ENCODE data around the gene LANCL2.
A peak's percentile ranks its signal among the peaks of the same experiment; 100 is the strongest.
"Not testable (repeated sequence)": the region's sequence is repeated elsewhere in the genome, so short reads cannot be mapped to it uniquely, and the experiment has no call there.

The LANCL2 gene

DNA sequence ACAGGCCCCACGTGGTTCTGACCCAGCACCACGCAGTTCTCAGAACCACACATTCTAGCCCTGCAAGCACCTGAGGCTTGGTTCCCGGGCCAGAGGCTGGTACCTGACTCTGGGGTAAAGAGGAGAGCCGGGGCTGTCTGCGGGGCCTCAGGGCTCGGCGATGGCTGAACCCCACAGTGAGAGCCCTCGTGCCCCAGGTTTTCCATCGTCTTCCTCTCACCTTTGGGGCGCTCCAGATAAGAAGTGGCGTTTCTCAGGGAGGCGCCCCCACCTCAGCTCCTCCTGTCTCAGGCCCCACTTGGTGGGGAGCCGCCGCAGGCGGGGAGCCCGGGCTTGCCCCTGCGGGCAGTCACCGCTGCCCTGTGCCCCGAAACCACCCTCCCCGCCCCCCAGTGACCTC lies 2.2 kb upstream of the LANCL2 start:
- no peak for DNase-seq

DNA sequence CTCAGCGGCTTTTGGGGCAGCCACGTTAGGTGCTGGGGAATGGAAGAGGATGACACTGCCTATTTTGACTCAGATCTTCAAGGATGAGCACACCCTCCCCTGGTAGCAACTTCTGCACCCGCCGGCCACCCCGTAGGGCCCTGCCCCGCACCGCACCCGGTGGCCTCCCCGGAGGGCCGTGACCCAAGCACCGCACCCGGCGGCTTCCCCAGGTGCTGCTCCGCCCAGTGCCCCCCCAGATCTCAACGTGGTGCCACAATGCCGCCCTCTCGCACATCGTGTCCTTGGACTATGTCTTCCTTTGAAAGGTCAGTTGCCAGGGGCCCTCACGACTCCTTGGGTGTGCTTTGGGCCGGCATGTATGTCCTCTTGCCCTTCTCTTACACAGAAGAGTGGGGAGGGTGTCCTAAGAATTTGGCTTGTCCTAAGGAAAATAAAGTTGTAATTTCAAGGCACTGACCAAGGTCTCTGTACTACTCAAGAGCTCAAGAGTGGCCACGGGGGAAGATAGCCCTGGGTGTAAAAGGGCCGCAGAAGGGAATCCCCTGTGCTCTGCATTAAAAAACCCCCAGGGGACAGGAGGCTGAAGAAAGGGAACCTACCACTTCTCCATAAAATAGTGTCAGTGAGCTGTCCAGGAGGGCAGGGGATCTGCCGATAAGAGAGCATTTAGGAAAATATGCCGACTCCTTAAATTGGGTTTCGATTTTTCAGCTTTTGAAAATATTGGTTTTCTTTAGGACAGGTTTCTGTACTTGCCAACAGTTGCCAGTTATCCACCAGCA lies 1.6 kb upstream of the LANCL2 start:
- no peak for DNase-seq

DNA sequence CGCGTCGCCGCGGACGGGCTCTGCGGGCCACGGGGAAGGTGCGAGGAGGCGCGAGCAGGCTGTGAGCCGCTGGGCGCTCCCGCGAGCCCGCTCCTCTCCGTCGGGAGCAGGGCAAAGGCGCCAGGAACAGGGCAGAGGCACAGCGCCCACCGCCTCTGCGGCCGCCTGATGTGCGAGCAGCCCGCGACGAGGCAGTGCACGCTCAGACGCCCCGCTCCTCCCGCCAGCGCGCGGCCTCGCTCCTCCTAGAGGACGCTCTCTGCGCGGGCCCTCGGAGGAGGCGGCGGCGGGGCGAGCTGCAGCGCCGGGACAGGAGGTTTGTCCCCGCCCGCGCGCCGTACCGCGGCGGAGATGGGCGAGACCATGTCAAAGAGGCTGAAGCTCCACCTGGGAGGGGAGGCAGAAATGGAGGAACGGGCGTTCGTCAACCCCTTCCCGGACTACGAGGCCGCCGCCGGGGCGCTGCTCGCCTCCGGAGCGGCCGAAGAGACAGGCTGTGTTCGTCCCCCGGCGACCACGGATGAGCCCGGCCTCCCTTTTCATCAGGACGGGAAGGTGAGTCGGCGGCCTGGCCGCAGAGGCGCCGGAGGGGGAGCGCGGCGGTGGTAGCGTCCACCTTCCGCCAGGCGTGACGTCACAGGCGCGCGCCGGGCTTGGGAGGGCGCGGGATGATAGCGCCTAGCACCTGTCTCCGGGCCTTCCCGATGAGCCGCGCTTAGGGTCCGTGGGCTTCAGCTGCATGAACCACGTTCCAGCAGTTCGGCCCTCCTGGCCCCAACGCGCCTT lies 731 bp downstream of the LANCL2 start:
- DNase-seq: peak; percentile 93

DNA sequence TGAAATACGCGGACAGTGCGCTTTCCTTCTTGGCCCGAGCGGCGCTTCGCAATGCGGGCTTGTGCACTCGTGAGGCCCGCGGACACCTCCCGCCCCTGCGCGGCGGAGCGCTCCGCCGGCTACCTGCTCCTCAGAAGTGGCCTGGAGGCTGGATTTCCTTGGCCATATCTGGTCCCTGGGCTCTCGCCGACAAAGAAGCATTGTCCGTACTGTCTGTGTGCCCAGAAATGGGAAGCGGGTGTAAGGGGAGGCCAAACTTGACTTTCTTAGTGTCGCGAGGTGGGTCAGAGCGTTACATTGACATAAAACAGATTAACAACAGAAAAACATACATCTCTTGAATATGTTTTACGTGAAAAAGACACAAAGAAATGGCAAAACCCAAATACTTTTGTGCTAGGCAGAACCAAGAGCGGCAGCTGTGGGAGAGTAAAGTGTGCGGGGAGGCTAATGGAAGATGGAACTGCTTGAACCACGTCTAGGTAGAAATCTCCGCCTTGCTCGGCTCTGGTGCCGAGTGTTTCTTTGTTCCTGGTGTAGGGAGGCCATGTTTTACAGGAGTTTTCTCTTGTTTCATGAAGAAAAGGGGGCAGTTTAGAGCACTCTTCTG lies 1.4 kb downstream of the LANCL2 start:
- DNase-seq: no peak

DNA sequence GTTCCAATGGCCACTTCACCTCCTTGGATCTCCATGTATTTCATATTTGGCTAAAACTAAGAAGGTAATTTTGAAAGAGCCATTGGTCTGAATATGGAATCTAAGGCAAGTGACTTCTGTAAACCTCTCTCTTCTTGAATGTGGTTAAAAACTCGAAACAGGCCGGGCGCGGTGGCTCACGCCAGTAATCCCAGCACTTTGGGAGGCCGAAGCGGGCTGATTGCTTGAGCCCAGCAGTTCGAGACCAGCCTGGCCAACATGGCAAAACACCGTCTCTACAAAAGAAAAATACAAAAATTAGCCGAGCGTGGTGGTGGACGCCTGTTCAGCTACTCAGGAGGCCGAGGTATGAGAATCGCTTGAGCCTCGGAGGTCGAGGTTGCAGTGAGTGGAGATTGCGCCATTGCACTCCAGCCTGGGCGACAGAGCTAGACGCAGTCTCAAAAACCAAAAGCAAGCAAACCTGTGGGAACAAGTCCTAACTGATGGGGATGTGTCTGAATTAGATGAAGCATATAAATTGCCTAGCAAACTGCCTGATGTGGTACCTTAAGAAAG lies 2.2 kb downstream of the LANCL2 start:
- no peak for DNase-seq

DNA sequence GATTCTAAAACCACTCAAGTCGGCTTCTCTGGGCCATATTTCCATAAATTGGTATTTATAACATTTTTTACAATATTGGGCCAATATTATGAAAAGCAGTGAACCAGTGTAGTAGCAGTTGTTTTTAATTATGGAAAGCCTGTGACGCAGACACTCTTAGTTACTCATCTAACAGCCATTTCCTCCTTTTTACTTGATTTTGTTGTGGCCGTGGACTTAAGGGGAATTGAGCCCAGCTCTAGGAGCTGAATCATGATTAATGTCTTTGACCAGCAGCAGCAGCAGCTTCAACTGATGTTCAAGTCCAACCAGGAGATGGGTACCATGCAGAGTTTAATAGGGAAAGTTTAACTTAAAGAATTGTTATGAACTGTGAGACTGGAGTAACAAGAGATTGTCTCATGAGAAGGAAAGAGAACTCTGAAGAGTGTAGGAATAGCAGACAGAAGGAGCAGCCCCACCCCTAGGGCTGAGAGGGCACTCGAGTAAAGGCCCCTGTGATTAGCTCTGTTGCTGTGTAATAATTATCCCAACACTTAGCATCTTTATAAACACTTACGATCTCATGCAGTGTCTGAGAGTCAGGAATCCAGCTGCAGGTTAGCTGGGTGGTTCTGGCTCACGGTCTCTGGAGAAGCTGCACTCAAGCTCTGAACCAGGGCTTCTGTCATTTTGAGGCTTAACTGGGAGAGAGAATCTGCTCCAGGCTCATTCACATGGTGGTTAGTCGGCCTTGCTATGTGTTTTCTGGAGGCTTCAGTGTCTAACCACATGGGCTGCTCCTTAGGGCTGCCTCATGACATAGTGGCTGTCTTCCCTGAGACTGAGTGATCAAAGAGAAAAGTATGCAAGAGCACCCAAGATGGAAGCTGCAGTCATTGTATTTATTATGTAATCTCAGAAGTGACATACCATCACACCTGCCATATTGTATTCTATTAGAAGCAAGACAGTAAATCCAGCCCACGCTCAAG lies 4.6 kb downstream of the LANCL2 start:
- DNase-seq: no peak

DNA sequence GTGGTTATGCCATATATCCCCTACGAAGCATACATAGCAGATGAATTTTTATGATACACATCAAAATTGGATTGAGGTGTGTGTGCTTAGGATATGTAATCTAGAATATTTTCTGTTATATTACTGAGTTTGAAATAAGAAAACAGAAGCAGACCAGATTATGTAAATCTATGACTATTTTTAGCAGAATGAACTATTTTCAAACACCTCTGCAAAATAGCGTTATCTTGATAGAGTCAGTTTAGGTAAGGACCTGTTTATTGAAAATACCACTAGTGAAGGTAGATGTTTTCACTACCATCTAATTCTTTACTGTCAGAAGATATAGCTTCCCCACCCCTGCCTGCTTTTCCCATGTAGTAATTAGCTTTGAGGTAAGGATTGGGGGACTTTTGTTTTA lies 9.1 kb downstream of the LANCL2 start:
- no peak for DNase-seq

DNA sequence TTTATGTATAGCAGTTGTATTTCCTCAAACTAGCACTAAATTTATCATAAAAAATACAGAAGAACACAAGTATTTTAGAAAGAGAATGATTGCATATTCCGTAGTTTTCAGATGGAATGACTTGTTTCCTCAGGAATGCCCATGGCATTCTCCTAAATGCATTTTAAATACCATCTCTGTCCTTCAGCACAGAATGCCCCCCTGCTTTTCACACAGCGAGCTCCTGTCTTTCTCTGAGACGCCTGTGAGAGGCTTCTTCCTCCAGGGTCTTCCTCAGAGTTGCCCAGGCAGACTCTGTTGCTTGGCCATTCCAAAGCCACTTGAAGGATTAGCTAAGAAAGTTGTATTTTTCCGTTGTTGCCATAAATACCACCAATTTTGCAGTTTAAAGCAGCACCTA lies 10.1 kb downstream of the LANCL2 start:
- no peak for DNase-seq

DNA sequence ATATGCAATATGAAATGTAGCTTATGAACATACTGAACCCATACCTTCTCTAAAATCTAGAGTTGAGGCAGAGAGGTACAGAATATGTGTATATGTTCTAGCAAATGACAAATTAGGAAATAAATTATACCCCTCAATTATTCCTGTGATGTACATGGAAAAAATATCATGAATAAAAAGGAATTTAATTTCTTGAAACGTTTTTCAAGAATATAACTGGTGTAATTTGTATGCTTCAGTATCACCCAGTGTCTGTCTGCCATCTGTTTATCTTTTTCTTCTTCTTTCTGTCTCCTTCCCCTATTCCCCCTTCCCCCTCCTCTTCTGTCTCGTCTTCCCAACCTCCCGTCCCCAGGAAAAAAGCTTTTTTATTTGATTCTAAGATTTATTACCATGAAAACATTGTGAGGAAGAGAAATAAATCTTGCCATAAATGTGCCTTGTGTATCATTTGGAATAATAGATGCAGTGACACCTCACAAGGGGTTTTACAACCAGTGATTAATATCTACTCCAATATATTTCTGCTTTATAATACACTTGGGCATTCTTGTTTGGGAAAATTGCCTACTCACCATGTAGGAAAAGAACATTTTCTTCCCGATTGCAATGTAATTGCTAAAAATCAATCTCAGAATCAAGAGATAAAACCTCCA lies 12.2 kb downstream of the LANCL2 start:
- DNase-seq: no peak

DNA sequence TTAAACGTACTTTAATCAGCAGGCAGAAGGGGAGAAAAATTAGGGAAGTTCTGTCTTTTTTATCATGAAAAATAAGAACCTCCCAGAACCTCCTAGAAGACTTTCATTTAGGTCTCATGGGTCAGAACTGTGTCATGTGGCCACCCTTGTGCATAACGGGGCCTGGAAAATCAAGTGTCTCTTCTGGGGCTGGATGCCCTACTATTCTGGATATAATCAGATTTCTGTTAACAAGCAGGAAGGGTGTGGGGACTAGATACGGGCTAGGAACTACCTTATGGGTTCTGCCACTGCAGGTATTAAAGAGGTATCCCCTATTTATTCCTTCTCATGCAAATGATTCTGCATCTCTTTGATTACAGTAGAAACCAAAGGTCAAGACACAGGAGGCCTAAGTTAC lies 14.1 kb downstream of the LANCL2 start:
- DNase-seq: no peak

DNA sequence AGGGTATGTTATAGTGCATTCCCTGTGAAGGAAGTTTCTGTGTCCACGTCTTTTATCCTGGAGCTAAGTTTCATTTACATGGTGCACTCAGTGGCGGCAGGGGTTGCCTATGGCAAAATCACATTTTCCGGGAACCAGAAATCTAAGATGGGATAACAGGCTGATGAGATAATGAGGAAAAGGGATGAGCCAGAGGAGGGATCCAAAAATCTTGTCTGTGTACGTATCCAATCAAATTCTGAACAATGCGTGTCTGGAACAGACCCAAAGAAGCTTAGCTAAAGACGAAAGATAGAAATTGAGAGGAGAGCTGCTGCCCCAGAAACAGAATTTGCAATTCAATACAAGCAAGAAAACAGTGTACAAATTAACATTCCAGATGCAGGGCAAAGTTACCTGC lies 16.1 kb downstream of the LANCL2 start:
- DNase-seq: no peak

DNA sequence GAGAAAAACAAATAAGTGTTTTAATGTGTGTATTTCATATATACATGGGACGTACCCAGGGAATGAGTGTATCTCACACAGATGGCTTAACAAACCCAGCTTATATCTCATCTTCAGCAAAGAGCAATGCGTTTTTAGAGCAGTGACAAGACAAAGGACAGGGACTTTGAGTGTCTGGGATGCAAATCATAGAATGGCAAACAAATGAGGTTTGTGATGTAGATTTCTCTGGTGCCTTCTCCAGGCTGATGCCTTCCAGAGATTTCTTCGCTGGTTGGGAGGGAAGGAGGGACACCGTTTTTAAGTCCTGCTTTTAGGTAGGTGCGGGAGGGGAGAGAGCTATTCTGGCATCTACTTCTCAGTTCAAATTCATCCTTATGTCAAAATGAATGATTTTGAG lies 16.6 kb downstream of the LANCL2 start:
- no peak for DNase-seq

DNA sequence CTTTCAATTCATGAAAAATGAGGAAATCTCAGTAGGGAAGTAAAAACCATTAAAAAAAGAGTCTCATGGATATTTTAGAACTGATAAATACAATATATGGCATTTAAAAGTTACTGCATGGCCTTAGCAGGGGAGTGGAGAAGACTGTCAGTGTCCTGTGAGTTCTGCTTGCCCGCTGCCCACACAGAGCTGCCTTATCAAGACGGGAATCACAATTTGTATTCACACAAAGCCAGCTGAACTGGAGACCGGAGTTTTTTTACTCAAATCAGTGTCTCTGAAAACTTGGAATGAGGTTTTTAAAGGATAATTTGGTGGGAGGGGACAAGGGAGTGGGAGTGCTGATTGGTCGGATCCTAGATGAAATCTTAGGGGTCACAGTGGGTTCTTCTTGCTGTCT lies 17.1 kb downstream of the LANCL2 start:
- DNase-seq: no peak

DNA sequence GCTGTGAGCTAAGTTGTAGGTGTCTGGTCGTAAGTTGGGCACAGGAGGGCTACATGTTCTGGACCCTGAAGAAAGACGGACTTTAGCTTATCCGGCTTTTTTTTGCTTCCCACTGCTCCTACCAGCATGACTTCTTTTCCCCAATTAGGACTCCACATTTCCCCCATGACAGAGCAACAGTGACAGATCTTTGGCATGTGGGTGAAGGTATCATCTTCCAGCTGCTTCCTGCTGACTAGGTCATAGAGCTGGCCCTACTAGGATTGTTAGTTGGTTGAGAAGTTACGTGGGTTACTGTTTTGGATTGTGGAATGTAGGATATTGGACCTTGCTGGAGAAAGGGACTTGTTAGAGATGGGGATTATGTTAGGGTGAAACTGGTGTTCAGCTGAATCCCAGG lies 21.4 kb downstream of the LANCL2 start:
- DNase-seq: no peak

DNA sequence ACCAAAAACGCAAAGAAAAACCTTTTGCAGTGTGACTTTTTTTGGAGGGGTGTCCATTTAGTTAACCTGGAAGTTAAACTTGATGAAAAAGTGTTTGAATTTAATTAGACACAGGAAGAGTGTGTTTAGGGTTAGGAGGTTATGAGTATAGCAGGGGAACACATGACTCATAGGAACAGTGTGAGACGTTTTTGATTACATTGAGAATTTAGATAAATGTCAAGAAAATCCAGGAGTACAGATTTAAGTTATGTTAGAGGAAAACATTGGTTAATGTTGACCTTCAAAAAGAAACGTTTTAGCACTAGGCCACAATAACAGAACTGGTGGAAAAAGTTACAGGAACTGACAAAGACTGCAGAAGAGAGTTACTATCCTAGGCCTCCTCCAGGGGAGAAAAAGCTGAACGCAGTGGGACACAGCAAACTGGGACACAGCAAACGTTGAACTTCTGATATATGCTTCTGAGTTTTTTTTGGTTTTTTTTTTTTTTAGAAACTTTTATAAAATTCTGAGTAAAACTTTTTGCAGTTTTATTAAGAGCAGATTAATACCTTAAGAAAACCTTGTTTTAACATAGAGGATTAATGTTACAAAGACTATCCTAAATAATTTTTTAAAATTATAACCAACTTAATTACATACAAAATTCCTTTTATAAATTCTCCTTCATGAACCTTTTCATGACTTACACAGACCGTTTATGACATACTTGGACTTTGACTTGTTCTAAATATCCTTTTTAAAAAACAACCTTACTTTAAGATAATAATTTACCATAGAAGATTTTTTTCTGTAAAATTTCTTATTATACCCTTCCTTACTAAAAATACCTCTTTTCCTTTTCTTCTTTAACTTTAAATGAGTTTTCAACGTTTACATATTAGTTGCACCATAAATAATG lies 22.2 kb downstream of the LANCL2 start:
- DNase-seq: no peak

DNA sequence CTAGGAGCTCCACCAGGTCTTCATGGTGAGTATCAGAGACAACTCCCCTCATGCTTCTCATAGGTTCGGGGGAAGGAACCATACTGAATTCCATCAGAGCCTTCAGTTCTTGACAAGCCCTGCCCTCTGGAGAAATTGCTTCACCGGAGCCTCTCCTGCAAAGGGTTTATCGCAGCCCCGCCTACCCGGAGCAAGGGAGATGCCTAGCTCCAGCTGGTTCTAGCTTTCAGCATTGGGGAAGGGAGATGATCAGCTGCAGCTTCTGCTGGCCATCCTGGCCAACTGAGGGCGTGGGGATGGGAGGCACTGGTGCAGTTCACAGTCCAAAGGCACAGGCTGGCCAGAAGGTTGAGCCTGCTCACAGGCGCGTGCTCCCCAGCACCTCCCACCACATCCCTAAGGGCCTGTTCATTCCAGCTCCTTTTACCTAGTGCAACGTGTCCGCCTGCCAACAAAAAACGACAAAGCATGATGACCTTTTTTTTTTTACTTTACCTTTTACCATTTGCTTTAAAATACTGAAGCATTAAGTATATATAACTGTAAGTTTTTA lies 31.2 kb downstream of the LANCL2 start:
- no peak for DNase-seq

DNA sequence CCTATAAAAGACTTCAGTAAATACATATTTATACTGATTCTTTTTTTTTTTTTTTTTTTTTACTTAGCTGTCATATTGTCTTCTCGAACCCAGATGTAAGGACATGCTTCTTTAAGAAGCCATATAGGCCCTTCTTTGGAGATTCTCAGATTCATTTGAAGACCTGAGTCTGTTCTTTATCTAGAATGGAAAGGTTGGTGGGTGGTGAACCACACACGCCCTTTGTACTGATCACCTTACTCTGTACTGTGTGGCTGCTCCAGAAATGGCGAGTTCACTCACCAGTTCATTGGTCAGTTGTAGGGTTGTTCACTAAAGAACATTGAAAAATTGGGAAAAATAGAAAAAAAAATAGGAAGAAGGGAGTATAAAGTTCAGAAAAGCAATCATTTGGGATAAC lies 32.5 kb downstream of the LANCL2 start:
- no peak for DNase-seq

DNA sequence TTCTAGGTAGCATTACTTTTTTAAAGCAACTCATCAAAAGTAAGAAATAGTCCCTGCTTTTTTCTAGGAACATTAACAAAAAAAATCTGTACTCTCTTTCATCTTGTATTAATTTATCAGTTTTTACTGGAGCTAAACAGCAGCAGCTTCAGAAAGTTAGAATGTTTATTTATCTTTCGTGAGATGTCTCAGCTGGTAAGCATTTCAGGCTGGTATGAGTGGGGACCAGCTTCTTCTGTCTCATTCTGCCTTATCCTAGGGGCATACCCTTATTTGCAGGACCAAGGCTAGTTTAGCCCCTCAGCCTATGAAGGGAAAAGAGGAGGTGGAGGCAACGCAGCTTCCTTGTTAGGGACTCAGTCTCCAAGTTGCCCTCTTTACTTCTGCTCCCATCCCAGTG lies 35.1 kb downstream of the LANCL2 start:
- no peak for DNase-seq

DNA sequence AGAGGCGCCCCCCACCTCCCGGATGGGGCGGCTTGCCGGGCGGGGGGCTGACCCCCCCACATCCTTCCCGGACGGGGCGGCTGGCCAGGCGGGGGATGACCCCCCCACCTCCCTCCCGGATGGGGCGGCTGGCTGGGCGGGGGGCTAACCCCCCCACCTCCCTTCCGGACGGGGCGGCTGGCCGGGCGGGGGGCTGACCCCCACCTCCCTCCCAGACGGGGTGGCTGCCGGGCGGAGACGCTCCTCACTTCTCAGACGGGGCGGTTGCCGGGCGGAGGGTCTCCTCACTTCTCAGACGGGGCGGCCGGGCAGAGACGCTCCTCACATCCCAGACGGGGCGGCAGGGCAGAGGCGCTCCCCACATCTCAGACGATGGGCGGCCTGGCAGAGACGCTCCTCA lies 37.4 kb downstream of the LANCL2 start:
- DNase-seq: not testable (repeated sequence)

DNA sequence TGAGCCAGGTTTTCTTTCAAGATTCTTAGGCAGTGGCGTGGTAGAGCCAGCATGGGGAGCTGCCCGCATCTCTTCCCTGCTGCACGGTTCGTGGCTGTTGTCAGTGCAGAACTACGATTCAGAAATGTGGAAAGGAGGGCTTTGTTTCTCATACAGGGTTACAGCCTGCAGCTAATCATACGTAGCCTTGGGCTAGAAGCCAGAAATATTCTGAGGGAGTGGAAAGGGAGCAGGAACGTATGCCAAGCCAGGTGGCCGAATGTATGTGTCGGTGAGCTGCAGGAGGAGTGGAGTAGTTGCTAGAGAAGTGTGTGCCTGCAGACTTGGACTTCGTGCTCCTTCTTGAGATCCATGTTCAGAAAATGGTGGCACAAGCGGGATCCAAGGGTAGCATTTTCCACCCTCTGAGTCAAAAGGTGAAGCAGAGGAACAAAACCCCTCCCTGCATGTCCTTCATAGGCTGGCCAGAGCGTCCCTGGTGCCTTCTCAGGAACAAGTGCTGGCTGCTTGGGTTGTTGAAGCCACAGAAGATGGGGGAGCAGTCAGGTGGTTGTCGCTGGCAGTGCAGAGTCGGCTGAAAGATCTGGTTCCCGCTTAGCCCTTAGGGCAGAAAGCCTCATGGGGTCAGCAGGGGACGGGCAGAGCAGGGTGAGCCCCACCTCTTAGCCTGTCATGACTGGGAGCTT lies 40.9 kb downstream of the LANCL2 start:
- no peak for DNase-seq
